GM23248 (cell line): Measurements from ENCODE around the gene APOH. TPM values are rescaled to one million over a fixed set of nuclear protein-coding genes. Genes with fewer than 3 reads are reported as not detected.

Experiments used
- DNase-seq: peaks from one replicate; pipeline ENCODE4 v3.0.0-alpha.2; 2015
- H2AFZ ChIP-seq: fragments of 200-600 bp; sonication (generic); 2 replicates; pipeline ENCODE4 v1.6.1; 2016; ENCODE audit warnings: antibody characterized with exemption
- H3F3A ChIP-seq: fragments of 200-600 bp; sonication (generic); 2 replicates; pipeline ENCODE4 v1.6.1; 2016; ENCODE audit warnings: mild to moderate bottlenecking, antibody characterized with exemption, mixed run types; ENCODE audit not compliant: insufficient read depth
- H3K27ac ChIP-seq: fragments of 200-600 bp; sonication (generic); 2 replicates; pipeline ENCODE4 v1.5.1; 2016; ENCODE audit warnings: mild to moderate bottlenecking
- H3K27me3 ChIP-seq: fragments of 200-600 bp; sonication (generic); replicated peaks from 2 replicates; pipeline ENCODE4 v1.6.1; 2016; ENCODE audit warnings: mild to moderate bottlenecking; ENCODE audit not compliant: insufficient read depth
- H3K36me3 ChIP-seq: fragments of 200-600 bp; sonication (generic); 2 replicates; pipeline ENCODE4 v1.6.1; 2016; ENCODE audit warnings: low read depth, mild to moderate bottlenecking
- H3K4me1 ChIP-seq: fragments of 200-600 bp; sonication (generic); 2 replicates; pipeline ENCODE4 v1.6.1; 2016; ENCODE audit warnings: mild to moderate bottlenecking; ENCODE audit not compliant: insufficient read depth
- H3K4me2 ChIP-seq: fragments of 200-600 bp; sonication (generic); one replicate; pipeline ENCODE4 v1.6.1; 2016; ENCODE audit warnings: mild to moderate bottlenecking; ENCODE audit not compliant: unreplicated experiment
- H3K4me3 ChIP-seq: fragments of 200-600 bp; sonication (generic); 2 replicates; pipeline ENCODE4 v1.5.1; 2016; ENCODE audit warnings: mild to moderate bottlenecking
- H3K79me2 ChIP-seq: fragments of 200-600 bp; sonication (generic); 2 replicates; pipeline ENCODE4 v1.6.1; 2016; ENCODE audit warnings: mild to moderate bottlenecking; ENCODE audit not compliant: insufficient read depth
- H3K9ac ChIP-seq: fragments of 200-600 bp; sonication (generic); 2 replicates; pipeline ENCODE4 v1.6.1; 2016; ENCODE audit warnings: mild to moderate bottlenecking
- H3K9me2 ChIP-seq: fragments of 200-600 bp; sonication (generic); 2 replicates; pipeline ENCODE4 v1.6.1; 2016; ENCODE audit warnings: mixed run types, mild to moderate bottlenecking, moderate library complexity; ENCODE audit not compliant: insufficient read depth
- H3K9me3 ChIP-seq: fragments of 200-600 bp; sonication (generic); one replicate; pipeline ENCODE4 v1.6.1; 2017; ENCODE audit warnings: low read depth
- H4K20me1 ChIP-seq: fragments of 200-600 bp; sonication (generic); 2 replicates; pipeline ENCODE4 v1.6.0; 2016; ENCODE audit not compliant: insufficient read depth
- EZH2 ChIP-seq: fragments of 200-600 bp; sonication (generic); IDR thresholded peaks from 2 replicates; pipeline ENCODE4 v1.6.1; 2018; ENCODE audit warnings: antibody characterized with exemption, mild to moderate bottlenecking; ENCODE audit not compliant: insufficient read depth, poor library complexity, severe bottlenecking
- EZH2phosphoT487 ChIP-seq: fragments of 200-600 bp; sonication (generic); IDR thresholded peaks from 2 replicates; pipeline ENCODE4 v1.6.1; 2018; ENCODE audit warnings: antibody characterized with exemption, moderate library complexity, mild to moderate bottlenecking, low read depth; ENCODE audit not compliant: insufficient read depth
- WGBS, 2 experiments: methylation state at CpG; one replicate each; pipeline ENCODE4 v1.1.6; 2015 to 2017; ENCODE audit warnings: low lambda C conversion rate in 2 of 2, low coverage in 1 of 2; ENCODE audit errors: missing lambda C conversion rate in 2 of 2; 5-methylcytosine and 5-hydroxymethylcytosine counted together
- in situ Hi-C: fragments of 300-500 bp; cut with MboI; formaldehyde crosslinking; loops from 2 replicates; pipeline ENCODE4 v1.15.0; 2020
- polyA plus RNA-seq: library from polyadenylated mRNA; unstranded; fragments of >200 nt; fragmentation: Nextera tagmentation; extraction: Ambion mirVana; gene quantifications from 2 replicates; pipeline ENCODE4 v1.2.1, GENCODE V29; 2016
- total RNA-seq: library from RNA; depleted of rRNA; stranded (reverse); fragments of >200 nt; shearing (Covaris generic); gene quantifications from 2 replicates; pipeline ENCODE4 v1.2.3, GENCODE V29; 2014

Gene APOH
- total and polyA plus RNA-seq, 2 experiments from 2014 or later, result not detected

- Histone ChIP-seq H3K79me2 (no peaks in the 10 kb centered on the region), H4K20me1 (no peaks in the 10 kb centered on the region), H3K27me3 (peaks cover 35% of the 10 kb centered on the region)
Measured at GRCh38 chr17:66211047-66211810, 18.0 kb downstream of the APOH start.

GRCh38 chr17:66210208-66210574 is 19.0 kb downstream of the APOH start:
- Histone ChIP-seq H2AFZ (no peak overlapping the region), H3K9me3 (no peaks in the 10 kb centered on the region), H3K4me3 (no peak overlapping the region), H3K4me1 (no peaks in the 10 kb centered on the region), H3K27ac (no peak overlapping the region), H3K4me2 (no peak overlapping the region), H3F3A (no peaks in the 10 kb centered on the region), H3K36me3 (no peaks in the 10 kb centered on the region), H3K9ac (no peak overlapping the region), H3K27me3 (peaks cover 28% of the 10 kb centered on the region), H3K9me2 (no peaks in the 10 kb centered on the region), H4K20me1 (no peaks in the 10 kb centered on the region), H3K79me2 (no peaks in the 10 kb centered on the region)
- in situ Hi-C loops, result loop anchor here (25.0 kb wide), 1 partner anchor 702 kb away; no protein-coding TSS in a partner anchor
- 53 to 54% methylated on average over 2 of the region's 2 CpGs for WGBS, 2 experiments
- TF ChIP-seq EZH2 (no peak), EZH2phosphoT487 (no peak)
- no peak for DNase-seq

More at GRCh38 chr17:66211047-66211810, 18.0 kb downstream of the APOH start:
- Histone ChIP-seq H3K9me2 (no peaks in the 10 kb centered on the region), H3K4me3 (no peak overlapping the region), H3K36me3 (no peaks in the 10 kb centered on the region), H3K4me1 (no peaks in the 10 kb centered on the region), H3K9me3 (no peaks in the 10 kb centered on the region), H2AFZ (no peak overlapping the region), H3F3A (no peaks in the 10 kb centered on the region), H3K27ac (no peak overlapping the region), H3K9ac (no peak overlapping the region), H3K4me2 (no peak overlapping the region)
- WGBS, 2 experiments, result 60% methylated on average over 9 of the region's 9 CpGs
- TF ChIP-seq EZH2 (no peak), EZH2phosphoT487 (no peak)
- in situ Hi-C loops, result loop anchor here (25.0 kb wide), 1 partner anchor 701 kb away; no protein-coding TSS in a partner anchor
- DNase-seq, result no peak

- Histone ChIP-seq H3K27me3 (peaks cover 13% of the 10 kb centered on the region), H3K79me2 (no peaks in the 10 kb centered on the region), H3K9me2 (no peaks in the 10 kb centered on the region), H3K9ac (no peak overlapping the region), H4K20me1 (no peaks in the 10 kb centered on the region), H3K36me3 (no peaks in the 10 kb centered on the region), H3K27ac (no peak overlapping the region), H3K4me3 (no peak overlapping the region), H3K4me1 (no peaks in the 10 kb centered on the region), H3K4me2 (no peak overlapping the region), H3K9me3 (no peaks in the 10 kb centered on the region), H3F3A (no peaks in the 10 kb centered on the region), H2AFZ (no peak overlapping the region)
- in situ Hi-C loops, result loop anchor here (25.0 kb wide), 1 partner anchor 704 kb away; no protein-coding TSS in a partner anchor
- TF ChIP-seq EZH2, result no peak
- TF ChIP-seq EZH2phosphoT487, result no peak
- no peak for DNase-seq
Measured at GRCh38 chr17:66207936-66208335, 21.3 kb downstream of the APOH start.

- H3K4me3 ChIP-seq, result no peak overlapping the region
- no peak overlapping the region for H3K9ac ChIP-seq
- H3K36me3 ChIP-seq, result no peaks in the 10 kb centered on the region
- no peaks in the 10 kb centered on the region for H3K4me1 ChIP-seq
- H3K79me2 ChIP-seq, result no peaks in the 10 kb centered on the region
- DNase-seq, result no peak
- no peaks in the 10 kb centered on the region for H3F3A ChIP-seq
- WGBS, 2 experiments, result 73 to 77% methylated on average over 8 of the region's 8 CpGs
- no peaks in the 10 kb centered on the region for H4K20me1 ChIP-seq
- H3K9me2 ChIP-seq, result no peaks in the 10 kb centered on the region
- H3K27me3 ChIP-seq, result no peaks in the 10 kb centered on the region; the same call in 1 of the 2 replicates
- H3K27ac ChIP-seq, result no peak overlapping the region
- H2AFZ ChIP-seq, result no peak overlapping the region
- no peak for TF ChIP-seq EZH2phosphoT487
- TF ChIP-seq EZH2, result no peak
- H3K9me3 ChIP-seq, result no peaks in the 10 kb centered on the region
- in situ Hi-C loops, result loop anchor here (25.0 kb wide), 1 partner anchor 709 kb away; no protein-coding TSS in a partner anchor
- no peak overlapping the region for H3K4me2 ChIP-seq
Measured at GRCh38 chr17:66203274-66204015, 25.8 kb downstream of the APOH start.
